Measurements from ENCODE around the gene LCN1. TPM values are rescaled to one million over a fixed set of nuclear protein-coding genes. Genes with fewer than 3 reads are reported as not detected.
"Not testable (repeated sequence)": the region's sequence is repeated elsewhere in the genome, so short reads cannot be mapped to it uniquely, and the experiment has no call there.

Gene LCN1
- polyA plus RNA-seq, 3 donors: not detected

GRCh38 chr9:135533113-135533512, 11.9 kb downstream of the LCN1 start:
- no peaks in the 10 kb centered on the region for H3K36me3 Mint-ChIP-seq
- TF ChIP-seq CTCF (IDR thresholded peaks at IDR 0.05): no peak
- no peaks in the 10 kb centered on the region for H3K79me2 ChIP-seq (ENCODE audit: insufficient read depth, low read length)
- no peaks in the 10 kb centered on the region for H3K9me3 ChIP-seq (replicated peaks in 1 of 2; ENCODE audit: control insufficient read depth in 1 of 2, insufficient read depth in 1 of 2, low read length in 2 of 2)
- peak overlapping the region in 1 of 7 donors; percentile 48 for H3K27ac Mint-ChIP-seq
- intact Hi-C loops (cut with micrococcal nuclease): no loop called here
- DNase-seq: peak in 1 of 3 donors; percentile 1
- peaks cover 0 to 8% (median 2%) of the 10 kb centered on the region in 7 donors for H3K9me3 Mint-ChIP-seq
- H3K9ac ChIP-seq (ENCODE audit: insufficient read depth, low read length, poor library complexity, severe bottlenecking): no peak overlapping the region
- H3K4me1 Mint-ChIP-seq: no peaks in the 10 kb centered on the region
- H3K27me3 Mint-ChIP-seq (ENCODE audit: low read depth in 3 of 3): peaks cover 7 to 25% (median 11%) of the 10 kb centered on the region in 3 donors
- H3K4me3 Mint-ChIP-seq: no peak overlapping the region
- no peak overlapping the region for H2AFZ ChIP-seq (ENCODE audit: insufficient read depth, low read depth, low read length, poor library complexity, severe bottlenecking)
- no peak overlapping the region for H3K4me2 ChIP-seq (replicated peaks; ENCODE audit: extremely low read depth, low read length, poor library complexity, severe bottlenecking)
- no peaks in the 10 kb centered on the region for H4K20me1 ChIP-seq (ENCODE audit: insufficient read depth, low read length)
- H3K27me3 ChIP-seq (ENCODE audit: control insufficient read depth in 2 of 2, insufficient read depth in 2 of 2, low read length in 2 of 2): peaks cover 0 to 3% of the 10 kb centered on the region in 2 donors
- H3K4me3 ChIP-seq (replicated peaks in 1 of 3; ENCODE audit: low read depth in 2 of 3, low read length in 3 of 3): no peak overlapping the region
- 92% methylated on average over 3 of the region's 3 CpGs for WGBS (ENCODE audit: insufficient coverage)
- H3K4me1 ChIP-seq (ENCODE audit: control insufficient read depth in 1 of 2, insufficient read depth in 2 of 2, low read length in 2 of 2): no peaks in the 10 kb centered on the region
- no peak overlapping the region for H3K27ac ChIP-seq (ENCODE audit: low read depth in 1 of 2, low read length in 2 of 2)
- H3K36me3 ChIP-seq (replicated peaks in 1 of 2; ENCODE audit: control insufficient read depth in 1 of 2, insufficient read depth in 2 of 2, low read length in 2 of 2): no peaks in the 10 kb centered on the region

GRCh38 chr9:135533674-135534073, 12.4 kb downstream of the LCN1 start:
- WGBS (ENCODE audit: insufficient coverage): 96% methylated on average over 6 of the region's 12 CpGs
- H3K4me2 ChIP-seq (replicated peaks; ENCODE audit: extremely low read depth, low read length, poor library complexity, severe bottlenecking): no peak overlapping the region
- intact Hi-C loops (cut with micrococcal nuclease): no loop called here
- Mint-ChIP-seq H3K36me3 (no peaks in the 10 kb centered on the region), H3K27me3 (ENCODE audit: low read depth in 3 of 3) (peaks cover 4 to 25% (median 11%) of the 10 kb centered on the region in 3 donors), H3K9me3 (peaks cover 0 to 8% (median 2%) of the 10 kb centered on the region in 7 donors), H3K4me1 (no peaks in the 10 kb centered on the region), H3K4me3 (peak overlapping the region in 1 of 2 donors; percentile 16), H3K27ac (no peak overlapping the region)
- H3K36me3 ChIP-seq (replicated peaks in 1 of 2; ENCODE audit: control insufficient read depth in 1 of 2, insufficient read depth in 2 of 2, low read length in 2 of 2): no peaks in the 10 kb centered on the region
- H4K20me1 ChIP-seq (ENCODE audit: insufficient read depth, low read length): no peaks in the 10 kb centered on the region
- no peak overlapping the region for H3K27ac ChIP-seq (ENCODE audit: low read depth in 1 of 2, low read length in 2 of 2)
- H3K4me1 ChIP-seq (ENCODE audit: control insufficient read depth in 1 of 2, insufficient read depth in 2 of 2, low read length in 2 of 2): no peaks in the 10 kb centered on the region
- no peaks in the 10 kb centered on the region for H3K9me3 ChIP-seq (replicated peaks in 1 of 2; ENCODE audit: control insufficient read depth in 1 of 2, insufficient read depth in 1 of 2, low read length in 2 of 2)
- no peak for TF ChIP-seq CTCF (IDR thresholded peaks at IDR 0.05)
- H3K4me3 ChIP-seq (replicated peaks in 1 of 3; ENCODE audit: low read depth in 2 of 3, low read length in 3 of 3): no peak overlapping the region
- H3K9ac ChIP-seq (ENCODE audit: insufficient read depth, low read length, poor library complexity, severe bottlenecking): no peak overlapping the region
- H3K79me2 ChIP-seq (ENCODE audit: insufficient read depth, low read length): no peaks in the 10 kb centered on the region
- H2AFZ ChIP-seq (ENCODE audit: insufficient read depth, low read depth, low read length, poor library complexity, severe bottlenecking): no peak overlapping the region
- no peak for DNase-seq
- H3K27me3 ChIP-seq (ENCODE audit: control insufficient read depth in 2 of 2, insufficient read depth in 2 of 2, low read length in 2 of 2): peaks cover 0 to 3% of the 10 kb centered on the region in 2 donors

GRCh38 chr9:135534192-135534711, 13.0 kb downstream of the LCN1 start:
- H3K4me1 Mint-ChIP-seq; H3K36me3 ChIP-seq (replicated peaks in 1 of 2; ENCODE audit: control insufficient read depth in 1 of 2, insufficient read depth in 2 of 2, low read length in 2 of 2); H3K4me2 ChIP-seq (replicated peaks; ENCODE audit: extremely low read depth, low read length, poor library complexity, severe bottlenecking); H3K4me1 ChIP-seq (ENCODE audit: control insufficient read depth in 1 of 2, insufficient read depth in 2 of 2, low read length in 2 of 2); H3K9ac ChIP-seq (ENCODE audit: insufficient read depth, low read length, poor library complexity, severe bottlenecking); H3K4me3 ChIP-seq (replicated peaks in 1 of 3; ENCODE audit: low read depth in 2 of 3, low read length in 3 of 3); H3K27ac ChIP-seq (ENCODE audit: low read depth in 1 of 2, low read length in 2 of 2); H3K27me3 ChIP-seq (ENCODE audit: control insufficient read depth in 2 of 2, insufficient read depth in 2 of 2, low read length in 2 of 2); H3K27ac Mint-ChIP-seq; intact Hi-C loops (cut with micrococcal nuclease); H2AFZ ChIP-seq (ENCODE audit: insufficient read depth, low read depth, low read length, poor library complexity, severe bottlenecking); H3K9me3 Mint-ChIP-seq; H4K20me1 ChIP-seq (ENCODE audit: insufficient read depth, low read length); H3K9me3 ChIP-seq (replicated peaks in 1 of 2; ENCODE audit: control insufficient read depth in 1 of 2, insufficient read depth in 1 of 2, low read length in 2 of 2); H3K36me3 Mint-ChIP-seq; DNase-seq; H3K79me2 ChIP-seq (ENCODE audit: insufficient read depth, low read length): not testable (repeated sequence)
- peaks cover 4 to 27% (median 11%) of the 10 kb centered on the region in 3 donors for H3K27me3 Mint-ChIP-seq (ENCODE audit: low read depth in 3 of 3)
- WGBS (ENCODE audit: insufficient coverage): 36% methylated on average over 9 of the region's 10 CpGs
- H3K4me3 Mint-ChIP-seq: peak overlapping the region in 1 of 2 donors; percentile 16

Data from CD14-positive monocyte (primary cell).